GM10248 (cell line): ENCODE measurements around the gene RASSF1.

Experiments used
- CTCF ChIA-PET: fragments of 300-600 bp; sonication (Branson Sonifier 250); formaldehyde crosslinking; extraction: SDS; loops from one replicate; lab custom pipeline; 2021; ENCODE audit warnings: antibody characterized with exemption; lab: Yijun Ruan, JAX
- POLR2A ChIA-PET: fragments of 350-650 bp; sonication (Branson Sonifier 250); formaldehyde crosslinking; extraction: SDS; loops from one replicate; lab custom pipeline; 2020; ENCODE audit warnings: antibody characterized with exemption; lab: Yijun Ruan, JAX
- DNase-seq: peaks from one replicate; pipeline ENCODE4 v3.0.0; 2012; ENCODE audit errors: extremely low spot score
- CTCF ChIP-seq: IDR thresholded peaks from 2 replicates; pipeline ENCODE4 v1.5.1; 2012; ENCODE audit warnings: mild to moderate bottlenecking, low read depth; ENCODE audit errors: extremely low read depth, missing control alignments, control extremely low read depth

RASSF1 gene

GRCh38 chr3:50350213-50350526 lies 9.5 kb upstream of the RASSF1 start:
- no peak for TF ChIP-seq CTCF
- POLR2A ChIA-PET, result interaction anchor here (0.8 to 3.1 kb wide), 4 partner anchors 10 to 22 kb away, joined by 3 to 24 read pairs (median 6); partner anchors contain the start of genes RASSF1 and TUSC2
- CTCF ChIA-PET, result interaction anchor here (1.5 to 8.4 kb wide), 8 partner anchors 11 to 266 kb away, joined by 4 to 70 read pairs (median 10); partner anchors contain the start of gene RASSF1
- DNase-seq, result no peak

- peak; percentile 63 for DNase-seq
- CTCF ChIA-PET, result interaction anchor here (1.0 to 8.4 kb wide), 15 partner anchors 9 to 266 kb away, joined by 3 to 70 read pairs (median 5); partner anchors contain the start of genes CISH, HYAL3, NAA80 and RASSF1
Observed at GRCh38 chr3:50347187-50347813, 6.7 kb upstream of the RASSF1 start.

GRCh38 chr3:50345586-50346234 lies 5.1 kb upstream of the RASSF1 start, which contains the start of gene ZMYND10:
TSS of gene ZMYND10 (minus strand) at chr3:50345732. CDS start at chr3:50345579, 153 bp downstream.
- no peak for TF ChIP-seq CTCF
- CTCF ChIA-PET, result interaction anchor here (0.9 to 8.4 kb wide), 3 partner anchors 9 to 197 kb away, joined by 3 to 70 read pairs (median 6); no protein-coding TSS in a partner anchor
- DNase-seq, result peak; percentile 85
- POLR2A ChIA-PET, result no interaction called here

More at GRCh38 chr3:50347187-50347813, 6.7 kb upstream of the RASSF1 start:
- TF ChIP-seq CTCF, result peak; percentile 56
- POLR2A ChIA-PET, result interaction anchor here (0.6 to 1.2 kb wide), 2 partner anchors 10 to 221 kb away, joined by 4 to 5 read pairs; no protein-coding TSS in a partner anchor

- no peak for TF ChIP-seq CTCF
- no peak for DNase-seq
- ChIA-PET CTCF (interaction anchor here (0.9 to 8.4 kb wide), 5 partner anchors 10 to 204 kb away, joined by 3 to 70 read pairs (median 6); no protein-coding TSS in a partner anchor), POLR2A (no interaction called here)
Observed at GRCh38 chr3:50345008-50345407, 4.4 kb upstream of the RASSF1 start.

GRCh38 chr3:50342813-50343633 lies 2.4 kb upstream of the RASSF1 start:
- ChIA-PET POLR2A (no interaction called here), CTCF (interaction anchor here (1.3 to 8.4 kb wide), 6 partner anchors 10 to 206 kb away, joined by 3 to 70 read pairs (median 4); partner anchors contain the start of gene HYAL2)
- DNase-seq, result no peak
- no peak for TF ChIP-seq CTCF
